Muscle of arm (tissue), 12 donors: ENCODE data around the gene PRKD1. TPM values are rescaled to one million over a fixed set of nuclear protein-coding genes. Genes with fewer than 3 reads are reported as not detected.
"Not testable (repeated sequence)": the region's sequence is repeated elsewhere in the genome, so short reads cannot be mapped to it uniquely, and the experiment has no call there.

Experiments used
- DNase-seq: peaks from one replicate; pipeline ENCODE4 v3.0.0-alpha.2; 2013
- polyA plus RNA-seq, 12 donors: library from polyadenylated mRNA; unstranded; fragments of 120-200 nt; gene quantifications; one replicate each; pipeline ENCODE4 v1.2.1, GENCODE V29; 2013; ENCODE audit not compliant: insufficient read length in 12 of 12

Gene PRKD1
- polyA plus RNA-seq, 12 donors = 13.0 to 32.8 (median 25.5) TPM; not detected in 1

GRCh38 chr14:29799464-29800095, 128.1 kb downstream of the PRKD1 start:
- no peak for DNase-seq

DNA sequence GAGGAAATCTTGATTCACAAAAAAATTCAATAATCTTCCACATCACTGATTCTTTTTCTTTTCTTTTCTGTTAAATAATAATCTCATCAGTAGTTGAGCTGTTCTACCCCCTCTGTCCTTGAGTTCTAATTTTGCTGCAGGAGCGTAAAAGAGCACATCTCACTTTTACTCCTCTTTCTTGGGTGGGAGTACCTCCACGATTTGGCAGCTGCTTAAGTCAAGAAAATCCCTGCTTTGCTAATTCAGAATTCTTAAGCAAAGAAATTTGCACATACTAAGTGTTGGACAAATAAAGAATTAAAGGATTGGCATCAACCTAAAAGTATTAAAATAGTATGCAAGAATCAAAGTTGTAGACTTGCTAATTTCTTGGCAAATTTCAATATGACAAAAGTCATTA, 128.8 kb downstream of the PRKD1 start:
- no peak for DNase-seq

DNA sequence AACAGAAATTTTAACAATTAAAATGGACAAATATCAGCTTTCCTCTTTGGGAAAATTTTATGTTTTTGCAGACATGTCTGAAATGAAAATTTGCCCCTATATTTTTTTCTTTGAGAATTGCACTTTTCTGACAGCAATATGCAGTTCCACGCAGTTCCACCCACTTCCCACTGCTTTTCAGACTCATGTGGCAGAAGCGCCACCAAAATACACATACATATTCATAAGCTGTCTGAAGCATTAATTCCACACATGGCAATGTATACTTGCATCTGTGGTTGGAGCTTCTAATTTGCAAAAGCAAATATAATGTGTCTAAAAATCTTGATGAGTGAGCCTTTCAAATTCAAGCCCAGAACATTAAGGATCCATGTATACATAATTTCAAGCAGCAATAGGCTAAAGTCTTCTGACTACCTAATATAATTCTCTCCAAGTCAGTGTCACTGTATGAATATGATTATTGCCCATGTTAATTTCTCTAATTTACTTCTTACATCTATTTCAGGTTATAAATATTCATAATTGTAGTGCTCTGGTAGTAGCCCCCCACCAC, 129.5 kb downstream of the PRKD1 start:
- DNase-seq = no peak

- DNase-seq = no peak
Measured at GRCh38 chr14:29796853-29797252, 130.8 kb downstream of the PRKD1 start.

DNA sequence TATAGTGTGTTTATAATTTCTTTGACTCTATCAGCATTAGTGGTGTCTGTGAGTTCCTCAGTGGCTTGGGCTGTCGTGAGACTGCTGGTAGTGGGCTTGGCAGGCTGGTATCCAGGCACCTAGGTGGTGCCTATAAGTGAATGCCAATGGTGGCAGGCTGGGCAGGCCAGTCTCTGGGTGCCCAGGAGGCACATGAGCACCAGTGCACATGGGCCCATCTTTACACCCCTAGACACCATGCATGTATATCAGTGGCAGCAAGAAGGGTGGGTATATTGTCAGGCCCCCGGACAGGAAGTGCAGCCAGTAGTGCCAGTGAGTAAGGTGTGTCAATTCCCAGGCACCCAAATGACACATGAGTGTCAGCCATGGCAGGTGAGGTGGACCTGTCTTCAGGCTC, 138.2 kb downstream of the PRKD1 start:
- DNase-seq = no peak

DNA sequence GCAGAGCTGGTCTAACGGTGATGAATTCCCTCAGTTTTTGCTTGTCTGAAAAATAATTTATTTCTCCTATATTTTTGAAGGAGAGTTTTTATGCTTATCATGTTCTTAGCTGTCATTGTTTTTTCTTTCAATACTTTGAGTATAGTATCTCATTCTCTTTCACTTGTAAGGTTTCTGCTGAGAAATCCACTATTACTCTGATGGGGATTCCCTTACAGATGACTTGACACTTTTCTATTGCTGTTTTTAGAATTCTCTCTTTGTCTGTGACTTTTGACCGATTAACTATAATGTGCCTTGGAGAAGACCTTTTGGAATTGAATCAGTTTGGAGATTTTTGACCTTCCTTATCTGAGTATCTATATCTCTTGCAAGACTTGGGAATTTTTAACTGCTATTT, 139.6 kb downstream of the PRKD1 start:
- DNase-seq = no peak

DNA sequence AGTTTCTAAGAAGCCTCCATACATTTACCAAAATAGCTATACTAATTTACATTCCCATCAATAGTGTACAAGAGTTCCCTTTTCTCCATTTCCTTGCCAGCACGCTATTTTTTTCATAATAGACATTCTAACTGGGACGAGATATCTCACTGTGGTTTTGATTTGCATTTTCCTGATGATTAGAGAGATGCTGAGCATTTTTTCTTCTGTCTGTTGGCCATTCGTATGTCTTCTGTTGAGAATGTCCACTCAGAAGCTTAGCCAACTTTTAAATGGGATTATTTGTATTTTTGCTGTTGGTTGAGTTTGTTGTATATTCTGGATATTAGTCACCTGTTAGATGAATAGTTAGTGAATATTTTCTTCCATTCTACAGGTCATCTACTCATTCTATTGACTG, 144.1 kb downstream of the PRKD1 start:
- no peak for DNase-seq

GRCh38 chr14:29782041-29782440, 145.6 kb downstream of the PRKD1 start:
- DNase-seq = no peak

GRCh38 chr14:29777142-29777541, 150.5 kb downstream of the PRKD1 start:
- DNase-seq = not testable (repeated sequence)

GRCh38 chr14:29773990-29774389, 153.7 kb downstream of the PRKD1 start:
- no peak for DNase-seq

DNA sequence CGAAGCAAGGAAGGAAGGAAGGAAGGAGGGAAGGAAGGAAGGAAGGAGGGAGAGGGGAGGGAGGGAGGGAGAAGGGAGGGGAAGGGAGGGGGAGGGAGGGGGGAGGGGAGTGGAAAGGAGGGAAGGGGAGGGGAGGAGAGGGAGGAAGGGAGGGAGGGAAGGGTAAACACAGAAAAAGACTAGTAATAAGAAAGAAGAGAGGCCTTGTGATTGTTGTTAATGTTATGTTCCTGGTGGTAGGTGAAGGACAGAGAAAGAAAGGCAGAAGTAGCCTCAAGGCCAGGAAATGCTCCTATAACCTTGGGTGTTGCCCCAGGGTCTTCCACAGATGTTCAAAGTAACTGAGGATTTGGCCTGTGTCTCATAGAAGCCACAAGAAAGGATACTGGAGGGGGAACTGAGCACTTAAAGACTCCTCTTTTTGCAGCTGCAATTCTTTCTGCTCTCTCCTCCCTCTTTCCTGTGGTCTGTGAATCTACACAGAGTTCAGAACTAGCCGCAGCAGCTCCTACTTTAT, 164.2 kb downstream of the PRKD1 start:
- no peak for DNase-seq

DNA sequence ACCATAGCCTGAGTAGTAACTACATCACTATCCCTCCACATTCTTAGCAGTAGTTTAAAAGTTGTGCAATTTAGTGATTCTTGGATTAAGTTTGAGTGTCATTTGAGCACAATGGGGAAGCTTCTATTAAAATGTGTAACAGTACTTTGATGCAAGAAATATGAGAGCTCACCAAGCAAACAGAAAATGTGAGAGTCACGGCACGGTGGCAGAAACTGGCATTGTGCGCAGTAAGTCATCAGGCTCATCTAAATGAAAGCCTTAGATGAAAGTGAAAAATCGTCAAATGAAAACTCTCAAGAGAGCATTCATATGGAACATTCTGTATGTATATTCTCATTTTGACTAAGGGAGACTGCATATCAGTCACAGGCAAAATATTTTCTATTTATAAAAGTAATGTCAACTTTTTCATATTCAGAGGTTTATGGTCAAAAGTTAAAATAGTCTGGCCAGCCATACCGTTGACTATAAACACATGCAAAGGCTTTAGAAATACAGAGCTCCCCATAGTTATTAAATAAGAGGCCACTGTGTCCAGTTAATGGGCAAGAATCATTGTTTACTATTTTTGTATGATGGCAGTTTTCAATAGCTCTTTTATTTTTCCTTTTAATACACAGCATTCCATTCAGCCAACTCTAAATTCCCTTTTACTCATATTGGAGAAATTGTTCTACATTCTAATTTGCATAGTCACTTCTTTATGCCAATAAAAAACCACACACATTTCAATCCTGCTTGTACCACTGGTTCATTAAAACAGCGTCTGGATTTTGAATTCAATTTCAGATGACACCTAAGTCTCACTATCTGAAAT, 167.9 kb downstream of the PRKD1 start:
- DNase-seq = no peak

DNA sequence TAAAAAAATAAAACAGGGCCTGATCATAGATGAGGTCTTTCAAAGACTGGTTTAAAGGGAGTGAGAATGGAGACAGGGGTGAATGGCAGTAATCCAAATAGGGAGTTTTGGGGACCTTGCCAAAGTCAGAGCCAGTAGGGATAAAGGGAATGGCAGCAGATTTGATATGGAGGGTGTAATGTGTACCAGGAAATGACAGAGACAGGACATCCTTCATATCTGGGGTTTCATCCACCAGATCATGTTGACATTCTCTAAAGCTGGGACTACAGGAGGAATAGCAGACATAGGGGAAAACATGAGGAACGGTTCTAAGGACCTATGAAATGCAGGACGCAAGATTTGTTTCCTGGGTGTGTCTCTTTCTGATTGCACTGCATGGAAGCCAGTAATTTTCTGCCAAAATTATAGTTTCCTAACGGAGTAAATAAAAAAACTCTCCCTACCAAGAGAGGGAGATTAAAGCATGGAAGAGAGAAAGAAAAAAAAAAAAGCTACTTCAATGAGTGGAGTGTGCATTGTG, 169.9 kb downstream of the PRKD1 start:
- DNase-seq = no peak

- DNase-seq = no peak
Measured at GRCh38 chr14:29757188-29757680, 170.4 kb downstream of the PRKD1 start.

- no peak for DNase-seq
Measured at GRCh38 chr14:29756019-29756385, 171.6 kb downstream of the PRKD1 start.

GRCh38 chr14:29755311-29756018, 172.2 kb downstream of the PRKD1 start:
- DNase-seq = no peak

DNA sequence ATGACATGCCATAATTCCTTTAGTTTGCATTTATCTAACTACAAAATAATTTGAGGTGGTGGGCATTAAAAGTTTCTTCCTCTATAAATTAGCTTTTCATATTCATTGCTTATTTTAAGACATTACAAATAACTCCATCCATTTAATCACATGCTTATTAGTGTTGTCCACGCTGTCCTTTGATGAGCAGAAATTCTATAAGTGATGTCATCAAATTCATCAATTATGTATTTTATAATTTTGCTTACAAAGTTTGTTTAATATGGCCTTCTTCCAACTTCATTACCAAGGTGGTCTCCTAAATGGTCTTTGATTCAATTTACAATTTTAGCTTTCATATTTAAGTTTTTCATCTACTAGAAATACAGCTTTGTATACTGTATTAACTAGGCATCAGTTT, 173.5 kb downstream of the PRKD1 start:
- DNase-seq = no peak

DNA sequence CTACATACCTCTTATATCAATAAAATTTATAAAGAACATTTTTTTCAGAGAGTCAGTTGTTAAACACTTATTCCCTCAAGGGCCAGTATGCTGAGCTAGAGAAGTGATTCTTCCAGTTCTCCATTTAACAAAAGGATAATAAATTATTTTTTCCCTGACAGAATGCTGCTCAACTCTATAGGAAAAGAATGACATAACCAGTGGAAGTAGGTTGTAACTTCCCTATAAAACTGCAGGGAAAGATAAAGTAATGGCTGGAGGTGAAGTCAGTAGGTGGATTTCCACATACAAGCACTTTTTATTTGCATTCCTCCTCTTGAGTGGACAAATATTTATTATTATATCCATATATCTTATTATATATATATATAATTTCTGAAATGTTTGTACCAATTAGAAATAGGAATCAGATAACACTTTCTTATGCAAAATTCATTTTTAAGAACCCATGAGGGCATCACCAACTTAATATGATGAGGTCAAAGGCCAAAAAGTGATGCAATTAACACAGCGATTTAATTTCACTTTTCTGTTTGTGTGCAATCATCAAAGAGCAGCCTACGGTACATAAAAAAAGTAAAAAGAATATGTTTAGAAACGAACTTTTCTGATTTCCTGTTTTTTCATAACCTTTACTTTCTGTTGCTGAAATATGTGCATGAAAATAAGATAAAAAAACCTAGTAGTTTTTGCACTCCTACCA, 175.3 kb downstream of the PRKD1 start:
- no peak for DNase-seq

GRCh38 chr14:29749829-29750228, 177.8 kb downstream of the PRKD1 start:
- no peak for DNase-seq

- DNase-seq = no peak
Measured at GRCh38 chr14:29749327-29749726, 178.3 kb downstream of the PRKD1 start.

GRCh38 chr14:29745863-29746262, 181.8 kb downstream of the PRKD1 start:
- DNase-seq = no peak
